Osteoblast (primary cell): Measurements from ENCODE around the gene ELN. TPM values are rescaled to one million over a fixed set of nuclear protein-coding genes. Genes with fewer than 3 reads are reported as not detected.
"Not testable (repeated sequence)": the region's sequence is repeated elsewhere in the genome, so short reads cannot be mapped to it uniquely, and the experiment has no call there.

ENCODE experiments used
- DNase-seq: peaks from one replicate; pipeline ENCODE4 v3.0.0; 2011; ENCODE audit warnings: low spot score, mixed read lengths; ENCODE audit not compliant: insufficient read length; ENCODE audit errors: missing footprints
- H2AFZ ChIP-seq: 2 replicates; pipeline ENCODE4 v1.6.0; 2011; ENCODE audit warnings: mild to moderate bottlenecking, low read length
- H3K27ac ChIP-seq: 2 replicates; pipeline ENCODE4 v1.5.1; 2011; ENCODE audit warnings: mild to moderate bottlenecking, low read depth, low read length, moderate library complexity
- H3K27me3 ChIP-seq: 2 replicates; pipeline ENCODE4 v1.6.0; 2012; ENCODE audit warnings: mild to moderate bottlenecking, control low read depth, inconsistent platforms, low read length, moderate library complexity; ENCODE audit not compliant: insufficient read depth
- H3K36me3 ChIP-seq: 2 replicates; pipeline ENCODE4 v1.5.1; 2011; ENCODE audit warnings: mild to moderate bottlenecking, low read length, control low read depth, moderate library complexity; ENCODE audit not compliant: insufficient read depth
- H3K4me1 ChIP-seq: 2 replicates; pipeline ENCODE4 v1.5.1; 2011; ENCODE audit warnings: mild to moderate bottlenecking, low read length, control low read depth, moderate library complexity; ENCODE audit not compliant: insufficient read depth
- H3K4me2 ChIP-seq: 2 replicates; pipeline ENCODE4 v1.6.0; 2011; ENCODE audit warnings: mild to moderate bottlenecking, low read length; ENCODE audit not compliant: insufficient read depth
- H3K4me3 ChIP-seq: fragments of 200-600 bp; sonication (generic); 3 replicates; pipeline ENCODE4 v1.5.1; 2012; ENCODE audit warnings: mild to moderate bottlenecking, low read length, inconsistent platforms; ENCODE audit not compliant: insufficient read depth
- H3K79me2 ChIP-seq: 2 replicates; pipeline ENCODE4 v1.6.0; 2012; ENCODE audit warnings: mild to moderate bottlenecking, low read length, control low read depth, inconsistent platforms; ENCODE audit not compliant: insufficient read depth
- H3K9me3 ChIP-seq: 2 replicates; pipeline ENCODE4 v1.5.1; 2011; ENCODE audit warnings: low read depth, low read length, control low read depth
- H4K20me1 ChIP-seq: 2 replicates; pipeline ENCODE4 v1.6.0; 2012; ENCODE audit warnings: mild to moderate bottlenecking, low read length, control low read depth; ENCODE audit not compliant: insufficient read depth
- total RNA-seq: library from RNA; depleted of rRNA; stranded (reverse); fragments of >200 nt; gene quantifications from 2 replicates; pipeline ENCODE4 v1.2.3, GENCODE V29; 2012
- TF ChIP-seq, protein P1 (sequence below): IDR thresholded peaks from 2 replicates; pipeline ENCODE4 v1.5.1; 2011; ENCODE audit warnings: mild to moderate bottlenecking, low read depth, low read length, moderate library complexity; ENCODE audit errors: extremely low read depth

The ELN gene
- total RNA-seq, 1 donor, result 69.1 TPM

DNA sequence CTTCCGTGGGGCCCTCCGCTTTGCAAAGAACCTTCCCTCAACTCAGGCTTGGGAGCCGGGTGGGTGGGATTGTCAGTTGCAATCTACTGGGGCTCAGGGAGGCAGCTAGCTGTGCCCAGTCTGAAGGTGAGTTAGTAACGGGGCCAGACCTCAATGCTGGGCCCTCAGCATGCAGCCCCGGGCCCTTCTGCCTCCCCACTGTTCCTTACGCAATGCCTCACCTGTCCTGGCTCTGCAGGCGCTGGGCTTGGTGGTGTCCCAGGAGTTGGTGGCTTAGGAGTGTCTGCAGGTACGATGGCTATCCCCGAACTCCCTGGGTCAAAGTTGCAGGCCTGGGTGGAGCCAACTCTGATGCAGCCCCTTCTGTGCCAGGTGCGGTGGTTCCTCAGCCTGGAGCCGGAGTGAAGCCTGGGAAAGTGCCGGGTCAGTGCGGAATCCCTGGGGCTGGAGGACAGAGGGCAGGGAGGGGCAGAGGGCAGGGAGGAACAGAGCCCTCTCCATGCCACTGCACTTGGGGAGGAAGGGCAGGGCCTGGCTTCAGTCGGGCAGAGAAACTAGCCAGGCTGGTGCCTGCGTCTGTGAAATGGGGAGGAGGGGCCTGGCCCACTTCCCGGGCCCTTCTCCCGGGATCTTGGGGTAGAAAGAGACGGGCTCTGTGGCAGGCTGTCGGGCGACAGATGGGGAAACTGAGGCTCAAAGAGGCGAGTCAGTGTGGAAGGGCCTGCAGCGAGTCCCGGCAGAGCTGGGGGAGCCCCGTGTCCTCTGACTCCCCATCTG lies 15.0 kb downstream of the ELN start:
- Histone ChIP-seq H3K4me2 (no peak overlapping the region), H2AFZ (no peak overlapping the region), H3K36me3 (no peaks in the 10 kb centered on the region), H4K20me1 (no peaks in the 10 kb centered on the region), H3K4me1 (no peaks in the 10 kb centered on the region), H3K4me3 (no peak overlapping the region), H3K27me3 (no peaks in the 10 kb centered on the region), H3K79me2 (no peaks in the 10 kb centered on the region), H3K27ac (no peak overlapping the region), H3K9me3 (no peaks in the 10 kb centered on the region)
- peak; percentile 35 for DNase-seq
- TF ChIP-seq, protein P1, sequence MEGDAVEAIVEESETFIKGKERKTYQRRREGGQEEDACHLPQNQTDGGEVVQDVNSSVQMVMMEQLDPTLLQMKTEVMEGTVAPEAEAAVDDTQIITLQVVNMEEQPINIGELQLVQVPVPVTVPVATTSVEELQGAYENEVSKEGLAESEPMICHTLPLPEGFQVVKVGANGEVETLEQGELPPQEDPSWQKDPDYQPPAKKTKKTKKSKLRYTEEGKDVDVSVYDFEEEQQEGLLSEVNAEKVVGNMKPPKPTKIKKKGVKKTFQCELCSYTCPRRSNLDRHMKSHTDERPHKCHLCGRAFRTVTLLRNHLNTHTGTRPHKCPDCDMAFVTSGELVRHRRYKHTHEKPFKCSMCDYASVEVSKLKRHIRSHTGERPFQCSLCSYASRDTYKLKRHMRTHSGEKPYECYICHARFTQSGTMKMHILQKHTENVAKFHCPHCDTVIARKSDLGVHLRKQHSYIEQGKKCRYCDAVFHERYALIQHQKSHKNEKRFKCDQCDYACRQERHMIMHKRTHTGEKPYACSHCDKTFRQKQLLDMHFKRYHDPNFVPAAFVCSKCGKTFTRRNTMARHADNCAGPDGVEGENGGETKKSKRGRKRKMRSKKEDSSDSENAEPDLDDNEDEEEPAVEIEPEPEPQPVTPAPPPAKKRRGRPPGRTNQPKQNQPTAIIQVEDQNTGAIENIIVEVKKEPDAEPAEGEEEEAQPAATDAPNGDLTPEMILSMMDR, result no peak

DNA sequence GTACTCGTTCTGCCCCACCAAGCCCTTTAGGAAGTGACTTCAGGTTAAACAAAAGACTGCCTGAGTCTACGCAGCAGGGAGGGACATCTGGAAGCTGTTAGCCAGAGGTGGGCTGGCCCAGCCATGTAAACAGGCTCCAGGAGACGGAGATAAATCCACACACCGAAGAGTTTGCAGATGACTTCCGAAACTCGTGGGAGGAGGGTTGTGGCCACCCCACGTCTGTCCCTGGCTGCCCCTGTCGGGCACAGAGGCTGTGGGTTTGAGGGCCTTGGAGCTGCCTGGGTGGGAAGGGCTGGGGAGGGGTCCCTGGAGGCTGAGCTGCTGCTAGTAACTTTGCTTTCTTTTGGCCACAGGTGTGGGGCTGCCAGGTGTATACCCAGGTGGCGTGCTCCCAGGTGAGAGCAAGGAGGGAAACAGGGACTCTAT lies 15.6 kb downstream of the ELN start:
- Histone ChIP-seq H3K4me1 (no peaks in the 10 kb centered on the region), H3K9me3 (no peaks in the 10 kb centered on the region), H4K20me1 (no peaks in the 10 kb centered on the region), H3K4me3 (no peak overlapping the region), H3K27ac (no peak overlapping the region), H3K36me3 (no peaks in the 10 kb centered on the region), H3K79me2 (no peaks in the 10 kb centered on the region), H3K27me3 (no peaks in the 10 kb centered on the region), H3K4me2 (no peak overlapping the region), H2AFZ (no peak overlapping the region)
- TF ChIP-seq, protein P1, result no peak
- DNase-seq, result peak; percentile 68

DNA sequence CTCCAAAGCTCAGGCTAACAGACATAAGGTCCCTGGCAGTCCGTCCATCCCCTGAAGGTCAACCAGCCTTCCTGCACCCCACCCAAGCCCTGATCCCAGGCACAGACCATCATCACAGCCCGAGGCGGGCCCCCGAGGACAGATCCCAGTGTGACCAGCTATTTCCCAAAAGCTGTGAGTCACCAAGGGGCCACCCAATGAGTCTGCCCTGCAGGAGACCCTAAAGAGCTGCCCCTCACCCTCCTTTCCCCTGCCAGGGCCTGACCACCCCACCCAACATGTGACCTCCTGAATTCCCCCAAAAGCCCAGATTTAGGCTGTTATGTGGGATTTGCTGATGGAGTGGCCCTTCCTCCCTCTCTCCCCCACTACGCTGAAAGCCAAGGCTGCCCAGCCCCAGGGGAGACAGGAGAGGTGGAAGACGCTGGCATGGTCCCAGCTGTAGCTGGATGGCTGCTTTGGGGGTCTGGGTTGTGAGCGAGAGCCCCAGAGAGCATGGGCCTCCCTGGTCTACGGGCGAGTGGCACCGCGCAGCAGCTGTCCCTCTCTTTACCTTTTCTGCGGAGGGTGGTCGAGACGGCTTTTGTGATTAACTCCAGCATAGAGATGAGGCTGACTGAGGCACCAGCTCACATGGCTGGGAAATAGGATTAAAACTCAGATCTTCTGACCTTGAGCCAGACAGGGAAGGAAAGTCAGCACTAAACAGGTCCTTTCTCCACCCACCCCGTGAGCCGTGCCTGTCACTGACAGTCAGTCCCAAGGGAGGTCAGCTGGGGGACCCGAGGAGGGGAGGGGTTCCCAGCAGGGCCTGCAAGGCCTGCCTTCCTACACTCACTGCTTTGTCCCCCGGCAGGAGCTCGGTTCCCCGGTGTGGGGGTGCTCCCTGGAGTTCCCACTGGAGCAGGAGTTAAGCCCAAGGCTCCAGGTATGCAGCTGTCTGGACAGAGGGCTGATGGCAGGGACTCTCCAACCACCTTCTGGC lies 16.7 kb downstream of the ELN start:
- H4K20me1 ChIP-seq, result no peaks in the 10 kb centered on the region
- no peaks in the 10 kb centered on the region for H3K27me3 ChIP-seq
- H3K9me3 ChIP-seq, result no peaks in the 10 kb centered on the region
- TF ChIP-seq, protein P1, result no peak
- no peak overlapping the region for H3K27ac ChIP-seq
- DNase-seq, result peak; percentile 83
- H3K36me3 ChIP-seq, result no peaks in the 10 kb centered on the region
- H3K4me1 ChIP-seq, result no peaks in the 10 kb centered on the region
- no peak overlapping the region for H3K4me3 ChIP-seq
- no peak overlapping the region for H3K4me2 ChIP-seq
- no peak overlapping the region for H2AFZ ChIP-seq
- no peaks in the 10 kb centered on the region for H3K79me2 ChIP-seq

DNA sequence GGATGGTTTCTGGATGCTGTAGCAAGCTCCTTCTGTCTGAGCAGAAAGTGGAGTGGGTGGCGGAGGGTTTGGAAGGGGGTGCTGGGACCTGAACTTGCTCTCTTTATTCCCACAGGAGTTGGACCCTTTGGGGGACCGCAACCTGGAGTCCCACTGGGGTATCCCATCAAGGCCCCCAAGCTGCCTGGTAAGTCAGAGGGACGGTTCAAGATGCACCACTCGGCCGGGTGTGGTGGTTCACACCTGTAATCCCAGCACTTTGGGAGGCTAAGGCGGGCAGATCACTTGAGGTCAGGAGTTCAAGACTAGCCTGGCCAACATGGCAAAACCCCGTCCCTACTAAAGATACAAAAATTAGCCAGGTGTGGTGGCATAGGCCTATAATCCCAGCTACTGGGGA lies 18.6 kb downstream of the ELN start:
- not testable (repeated sequence) for H3K4me3 ChIP-seq, H4K20me1 ChIP-seq, H3K27ac ChIP-seq, H3K4me2 ChIP-seq, H3K4me1 ChIP-seq, DNase-seq, H3K36me3 ChIP-seq, H2AFZ ChIP-seq, H3K27me3 ChIP-seq, H3K9me3 ChIP-seq, H3K79me2 ChIP-seq
